HepG2 (cell line): ENCODE data around the gene LYPD6. TPM values are rescaled to one million over a fixed set of nuclear protein-coding genes. Genes with fewer than 3 reads are reported as not detected.

Experiments
- ATAC-seq: fragments of 200-7000 bp; cut with Tn5 transposase; 3 replicates; pipeline ENCODE4 v1.9.1; 2020; ENCODE audit warnings: mild to moderate bottlenecking, moderate library complexity
- BruUV-seq: library from RNA; stranded (reverse); fragments of 400-500 nt; replicated peaks from 2 replicates; lab custom pipeline; 2021; lab: Mats Ljungman, UMichigan
- CTCF ChIA-PET: fragments of 300-600 bp; formaldehyde crosslinking; extraction: SDS; loops from one replicate; lab custom pipeline; 2021; ENCODE audit warnings: low total read pairs, inconsistent platforms, low intra/inter-chr PET ratio; lab: Yijun Ruan, JAX
- POLR2A ChIA-PET: fragments of 350-600 bp; sonication (Branson Sonifier 250); formaldehyde crosslinking; loops from one replicate; lab custom pipeline; 2020; ENCODE audit warnings: antibody characterized with exemption, inconsistent platforms; lab: Yijun Ruan, JAX
- DNase-seq: peaks from one replicate; pipeline ENCODE4 v3.0.0-alpha.2; 2015; ENCODE audit warnings: low spot score
- FAIRE-seq: peaks from 3 replicates; lab custom pipeline; 2011; peaks lifted over from hg19 to GRCh38; lab: Jason Lieb, UNC
- H2AFZ ChIP-seq: one replicate; pipeline ENCODE4 v1.6.1; 2011; ENCODE audit warnings: low read length, inconsistent platforms
- H3K27ac ChIP-seq: fragments of 300-600 bp; 3 replicates; pipeline ENCODE4 v1.8.0; 2011; ENCODE audit warnings: mixed run types, mild to moderate bottlenecking, mixed read lengths, low read length, inconsistent platforms; ENCODE audit not compliant: insufficient read depth; ENCODE audit errors: extremely low read length
- H3K27me3 ChIP-seq, 2 experiments: fragments of 200-600 bp in 1 of 2; 2 replicates in 1 of 2; 3 replicates in 1 of 2; pipeline versions ENCODE4 v1.6.0 to v1.8.0; 2011; ENCODE audit warnings: low read length in 2 of 2, mild to moderate bottlenecking in 2 of 2, moderate library complexity in 2 of 2, inconsistent platforms in 1 of 2; ENCODE audit not compliant: insufficient read depth in 2 of 2, control insufficient read depth in 1 of 2
- H3K36me3 ChIP-seq, 2 experiments: fragments of 200-600 bp in 1 of 2; replicated peaks in 1 of 2; 2 replicates in 1 of 2; 3 replicates in 1 of 2; pipeline versions ENCODE4 v1.5.1 to v1.8.0; 2011; ENCODE audit warnings: low read length in 2 of 2, inconsistent platforms in 1 of 2; ENCODE audit not compliant: insufficient read depth in 2 of 2, control insufficient read depth in 1 of 2
- H3K4me1 ChIP-seq: 2 replicates; pipeline ENCODE4 v1.5.1; 2012; ENCODE audit warnings: low read length, inconsistent platforms; ENCODE audit not compliant: insufficient read depth
- H3K4me2 ChIP-seq: 2 replicates; pipeline ENCODE4 v1.6.0; 2011; ENCODE audit warnings: low read depth, low read length, inconsistent platforms
- H3K4me3 ChIP-seq, 3 experiments: fragments of 200-600 bp in 1 of 3; sonication (generic), shearing (Covaris generic) in 1 of 3; replicated peaks in 1 of 3; 2 replicates each; pipeline ENCODE4 v1.5.1; 2011 to 2016; ENCODE audit warnings: low read length in 3 of 3, inconsistent platforms in 2 of 3, low read depth in 2 of 3, mild to moderate bottlenecking in 2 of 3, control low read depth in 1 of 3, mixed read lengths in 1 of 3; ENCODE audit not compliant: insufficient read depth in 1 of 3
- H3K79me2 ChIP-seq: one replicate; pipeline ENCODE4 v1.6.1; 2011; ENCODE audit warnings: low read length, inconsistent platforms; ENCODE audit not compliant: insufficient read depth
- H3K9ac ChIP-seq: 2 replicates; pipeline ENCODE4 v1.6.0; 2011; ENCODE audit warnings: mild to moderate bottlenecking, low read depth, low read length, inconsistent platforms; ENCODE audit not compliant: insufficient read depth
- H3K9me3 ChIP-seq: 2 replicates; pipeline ENCODE4 v1.5.1; 2012; ENCODE audit warnings: mild to moderate bottlenecking, low read length
- H4K20me1 ChIP-seq: 2 replicates; pipeline ENCODE4 v1.6.0; 2011; ENCODE audit warnings: inconsistent platforms, mild to moderate bottlenecking, low read length, moderate library complexity; ENCODE audit not compliant: insufficient read depth
- CBFB ChIP-seq: sonication (generic); formaldehyde crosslinking; IDR thresholded peaks from 2 replicates; pipeline ENCODE4 v1.4.0; 2020; ENCODE audit warnings: missing genetic modification reagents
- JUND ChIP-seq: sonication (generic); formaldehyde crosslinking; IDR thresholded peaks from 2 replicates; pipeline ENCODE4 v1.8.0; 2022; ENCODE audit warnings: mild to moderate bottlenecking, missing genetic modification reagents
- MAFF ChIP-seq: IDR thresholded peaks from 2 replicates; pipeline ENCODE4 v1.6.1; 2011; ENCODE audit warnings: low read depth, low read length, improper control_type of control experiment
- ZNF333 ChIP-seq: sonication (generic); formaldehyde crosslinking; IDR thresholded peaks from 2 replicates; pipeline ENCODE4 v1.4.0; 2020; ENCODE audit warnings: mild to moderate bottlenecking, missing genetic modification reagents, borderline replicate concordance
- ZNF567 ChIP-seq: sonication (generic); formaldehyde crosslinking; IDR thresholded peaks from 2 replicates; pipeline ENCODE4 v1.8.1; 2023; ENCODE audit warnings: mild to moderate bottlenecking, missing genetic modification reagents, borderline replicate concordance
- ZSCAN20 ChIP-seq: sonication (generic); formaldehyde crosslinking; IDR thresholded peaks from 2 replicates; pipeline ENCODE4 v1.4.0; 2020; ENCODE audit warnings: missing genetic modification reagents, mild to moderate bottlenecking, borderline replicate concordance
- WGBS: methylation state at CpG from one replicate; pipeline ENCODE4 v1.1.6; 2017; ENCODE audit warnings: low lambda C conversion rate; 5-methylcytosine and 5-hydroxymethylcytosine counted together
- in situ Hi-C: cut with HindIII; loops from 2 replicates; pipeline ENCODE4 v1.10.0; 2017; ENCODE audit warnings: low pct_unique_long_range_greater_than_20kb; ENCODE audit not compliant: extremely low pct_ligation_motif_present
- intact Hi-C: fragments of 100-400 bp; cut with micrococcal nuclease; formaldehyde crosslinking; loops from one replicate; pipeline ENCODE4 v1.10.0; 2022; ENCODE audit not compliant: unreplicated experiment
- polyA plus RNA-seq, 8 experiments: library from polyadenylated mRNA; depleted of rRNA in 3 of 8; stranded (reverse) in 7 of 8; unstranded in 1 of 8; fragments of >200 nt; fragmentation: Illumina TruSeq in 4 of 8; extraction: Trizol in 4 of 8; gene quantifications; 2 replicates each; pipeline versions ENCODE4 v1.2.1 to v1.2.3, GENCODE V29; 2011 to 2016; ENCODE audit warnings: low read depth in 4 of 8, missing spikeins in 1 of 8, mixed read lengths in 1 of 8; ENCODE audit not compliant: insufficient read depth in 1 of 8
- total RNA-seq, 5 experiments: library from RNA; depleted of rRNA; stranded (reverse); fragments of >200 nt; fragmentation: Illumina TruSeq; extraction: Trizol; gene quantifications; 2 replicates each; pipeline ENCODE4 v1.2.3, GENCODE V29; 2016; ENCODE audit warnings: low read depth in 1 of 5
- TF ChIP-seq, protein P1 (sequence below): sonication (generic); formaldehyde crosslinking; IDR thresholded peaks from 2 replicates; pipeline ENCODE4 v1.9.0; 2022; ENCODE audit warnings: missing genetic modification reagents, mild to moderate bottlenecking, borderline replicate concordance
- TF ChIP-seq, protein P2 (sequence below): sonication (generic); formaldehyde crosslinking; IDR thresholded peaks from 2 replicates; pipeline ENCODE4 v1.5.0; 2020; ENCODE audit warnings: mild to moderate bottlenecking, missing genetic modification reagents, borderline replicate concordance

LYPD6 gene
- total and polyA plus RNA-seq, 2 of the 13 experiments (the other 11 are each of a cell fraction or from before 2014, with no cell fraction given), result 0.01 to 0.07 TPM

- in situ Hi-C loops (no loop called here), intact Hi-C loops (no loop called here)
- Histone ChIP-seq H2AFZ (no peak overlapping the region), H3K27me3 (peaks cover 0 to 19% of the 10 kb centered on the region in 2 experiments; a peak in 3 of 5 replicates), H3K79me2 (no peaks in the 10 kb centered on the region), H3K4me2 (no peak overlapping the region), H3K4me3 (no peak overlapping the region), H3K9ac (no peak overlapping the region), H3K27ac (no peak overlapping the region), H3K36me3 (no peaks in the 10 kb centered on the region)
- no peak for ATAC-seq
- CTCF ChIA-PET, result no interaction called here
- FAIRE-seq, result no peak
- no peak for DNase-seq
- no TSS peak for BruUV-seq
- TF ChIP-seq MAFF (no peak), ZNF333 (CRISPR knock-in tag) (no peak)
- TF ChIP-seq, all 625 proteins: peak for 0
- Histone ChIP-seq H3K4me1 (no peaks in the 10 kb centered on the region), H4K20me1 (no peaks in the 10 kb centered on the region), H3K9me3 (no peaks in the 10 kb centered on the region)
- WGBS, result 0% methylated on average over 3 of the region's 3 CpGs
- POLR2A ChIA-PET, result no interaction called here
These were observed 159.9 kb downstream of the LYPD6 start for GRCh38 chr2:149490296-149490695.

- Histone ChIP-seq H3K27me3 (peaks cover 0 to 19% of the 10 kb centered on the region in 2 experiments; a peak in 3 of 5 replicates), H3K9ac (no peak overlapping the region), H3K4me1 (no peaks in the 10 kb centered on the region), H3K27ac (no peak overlapping the region), H4K20me1 (no peaks in the 10 kb centered on the region), H3K36me3 (no peaks in the 10 kb centered on the region), H3K4me2 (no peak overlapping the region), H3K4me3 (no peak overlapping the region), H3K9me3 (no peaks in the 10 kb centered on the region), H2AFZ (no peak overlapping the region), H3K79me2 (no peaks in the 10 kb centered on the region)
- FAIRE-seq (no peak), DNase-seq (no peak), ATAC-seq (no peak)
- CTCF ChIA-PET, result no interaction called here
- POLR2A ChIA-PET, result no interaction called here
- in situ Hi-C loops, result no loop called here
- 22% methylated on average over 5 of the region's 5 CpGs for whole genome bisulfite sequencing
- BruUV-seq, result no TSS peak
- TF ChIP-seq, protein P1, sequence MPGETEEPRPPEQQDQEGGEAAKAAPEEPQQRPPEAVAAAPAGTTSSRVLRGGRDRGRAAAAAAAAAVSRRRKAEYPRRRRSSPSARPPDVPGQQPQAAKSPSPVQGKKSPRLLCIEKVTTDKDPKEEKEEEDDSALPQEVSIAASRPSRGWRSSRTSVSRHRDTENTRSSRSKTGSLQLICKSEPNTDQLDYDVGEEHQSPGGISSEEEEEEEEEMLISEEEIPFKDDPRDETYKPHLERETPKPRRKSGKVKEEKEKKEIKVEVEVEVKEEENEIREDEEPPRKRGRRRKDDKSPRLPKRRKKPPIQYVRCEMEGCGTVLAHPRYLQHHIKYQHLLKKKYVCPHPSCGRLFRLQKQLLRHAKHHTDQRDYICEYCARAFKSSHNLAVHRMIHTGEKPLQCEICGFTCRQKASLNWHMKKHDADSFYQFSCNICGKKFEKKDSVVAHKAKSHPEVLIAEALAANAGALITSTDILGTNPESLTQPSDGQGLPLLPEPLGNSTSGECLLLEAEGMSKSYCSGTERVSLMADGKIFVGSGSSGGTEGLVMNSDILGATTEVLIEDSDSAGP (CRISPR knock-in tag), result no peak
- TF ChIP-seq ZNF567 (no peak), JUND (CRISPR knock-in tag) (no peak), ZSCAN20 (CRISPR knock-in tag) (no peak), CBFB (no peak)
- TF ChIP-seq, protein P2, sequence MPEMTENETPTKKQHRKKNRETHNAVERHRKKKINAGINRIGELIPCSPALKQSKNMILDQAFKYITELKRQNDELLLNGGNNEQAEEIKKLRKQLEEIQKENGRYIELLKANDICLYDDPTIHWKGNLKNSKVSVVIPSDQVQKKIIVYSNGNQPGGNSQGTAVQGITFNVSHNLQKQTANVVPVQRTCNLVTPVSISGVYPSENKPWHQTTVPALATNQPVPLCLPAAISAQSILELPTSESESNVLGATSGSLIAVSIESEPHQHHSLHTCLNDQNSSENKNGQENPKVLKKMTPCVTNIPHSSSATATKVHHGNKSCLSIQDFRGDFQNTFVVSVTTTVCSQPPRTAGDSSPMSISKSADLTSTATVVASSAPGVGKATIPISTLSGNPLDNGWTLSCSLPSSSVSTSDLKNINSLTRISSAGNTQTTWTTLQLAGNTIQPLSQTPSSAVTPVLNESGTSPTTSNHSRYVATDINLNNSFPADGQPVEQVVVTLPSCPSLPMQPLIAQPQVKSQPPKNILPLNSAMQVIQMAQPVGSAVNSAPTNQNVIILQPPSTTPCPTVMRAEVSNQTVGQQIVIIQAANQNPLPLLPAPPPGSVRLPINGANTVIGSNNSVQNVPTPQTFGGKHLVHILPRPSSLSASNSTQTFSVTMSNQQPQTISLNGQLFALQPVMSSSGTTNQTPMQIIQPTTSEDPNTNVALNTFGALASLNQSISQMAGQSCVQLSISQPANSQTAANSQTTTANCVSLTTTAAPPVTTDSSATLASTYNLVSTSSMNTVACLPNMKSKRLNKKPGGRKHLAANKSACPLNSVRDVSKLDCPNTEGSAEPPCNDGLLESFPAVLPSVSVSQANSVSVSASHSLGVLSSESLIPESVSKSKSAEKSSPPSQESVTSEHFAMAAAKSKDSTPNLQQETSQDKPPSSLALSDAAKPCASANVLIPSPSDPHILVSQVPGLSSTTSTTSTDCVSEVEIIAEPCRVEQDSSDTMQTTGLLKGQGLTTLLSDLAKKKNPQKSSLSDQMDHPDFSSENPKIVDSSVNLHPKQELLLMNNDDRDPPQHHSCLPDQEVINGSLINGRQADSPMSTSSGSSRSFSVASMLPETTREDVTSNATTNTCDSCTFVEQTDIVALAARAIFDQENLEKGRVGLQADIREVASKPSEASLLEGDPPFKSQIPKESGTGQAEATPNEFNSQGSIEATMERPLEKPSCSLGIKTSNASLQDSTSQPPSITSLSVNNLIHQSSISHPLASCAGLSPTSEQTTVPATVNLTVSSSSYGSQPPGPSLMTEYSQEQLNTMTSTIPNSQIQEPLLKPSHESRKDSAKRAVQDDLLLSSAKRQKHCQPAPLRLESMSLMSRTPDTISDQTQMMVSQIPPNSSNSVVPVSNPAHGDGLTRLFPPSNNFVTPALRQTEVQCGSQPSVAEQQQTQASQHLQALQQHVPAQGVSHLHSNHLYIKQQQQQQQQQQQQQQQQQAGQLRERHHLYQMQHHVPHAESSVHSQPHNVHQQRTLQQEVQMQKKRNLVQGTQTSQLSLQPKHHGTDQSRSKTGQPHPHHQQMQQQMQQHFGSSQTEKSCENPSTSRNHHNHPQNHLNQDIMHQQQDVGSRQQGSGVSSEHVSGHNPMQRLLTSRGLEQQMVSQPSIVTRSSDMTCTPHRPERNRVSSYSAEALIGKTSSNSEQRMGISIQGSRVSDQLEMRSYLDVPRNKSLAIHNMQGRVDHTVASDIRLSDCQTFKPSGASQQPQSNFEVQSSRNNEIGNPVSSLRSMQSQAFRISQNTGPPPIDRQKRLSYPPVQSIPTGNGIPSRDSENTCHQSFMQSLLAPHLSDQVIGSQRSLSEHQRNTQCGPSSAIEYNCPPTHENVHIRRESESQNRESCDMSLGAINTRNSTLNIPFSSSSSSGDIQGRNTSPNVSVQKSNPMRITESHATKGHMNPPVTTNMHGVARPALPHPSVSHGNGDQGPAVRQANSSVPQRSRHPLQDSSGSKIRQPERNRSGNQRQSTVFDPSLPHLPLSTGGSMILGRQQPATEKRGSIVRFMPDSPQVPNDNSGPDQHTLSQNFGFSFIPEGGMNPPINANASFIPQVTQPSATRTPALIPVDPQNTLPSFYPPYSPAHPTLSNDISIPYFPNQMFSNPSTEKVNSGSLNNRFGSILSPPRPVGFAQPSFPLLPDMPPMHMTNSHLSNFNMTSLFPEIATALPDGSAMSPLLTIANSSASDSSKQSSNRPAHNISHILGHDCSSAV (CRISPR knock-in tag), result no peak
- intact Hi-C loops, result no loop called here
These were observed 162.5 kb downstream of the LYPD6 start for GRCh38 chr2:149492923-149493322.
